ENCODE data around the gene GRAMD1B. TPM values are rescaled to one million over a fixed set of nuclear protein-coding genes. Genes with fewer than 3 reads are reported as not detected.
A peak's percentile ranks its signal among the peaks of the same experiment; 100 is the strongest.

GRAMD1B gene
- polyA plus RNA-seq, 12 donors = 5.4 to 19.4 (median 9.0) TPM; not detected in 1

DNA sequence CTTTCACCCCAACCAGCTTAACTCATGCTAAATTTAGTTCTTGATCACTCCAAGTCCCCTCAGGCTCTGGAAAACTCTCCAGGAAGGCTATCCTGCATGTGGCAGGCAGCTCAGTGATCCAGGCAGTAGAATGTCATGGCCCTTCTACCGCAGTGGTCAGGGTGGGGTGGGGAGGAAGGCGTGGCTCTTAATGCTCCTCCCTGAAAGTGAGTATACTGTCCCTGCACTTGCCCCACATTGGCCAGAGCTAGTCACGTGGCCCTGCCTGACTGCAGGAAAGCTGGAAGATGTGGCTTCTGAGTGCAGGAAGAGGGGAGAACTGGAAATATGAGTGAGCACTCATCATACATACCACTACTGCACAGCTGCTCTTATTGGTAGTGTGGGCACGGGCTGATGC lies 102.1 kb downstream of the GRAMD1B start:
- no peak for DNase-seq

DNA sequence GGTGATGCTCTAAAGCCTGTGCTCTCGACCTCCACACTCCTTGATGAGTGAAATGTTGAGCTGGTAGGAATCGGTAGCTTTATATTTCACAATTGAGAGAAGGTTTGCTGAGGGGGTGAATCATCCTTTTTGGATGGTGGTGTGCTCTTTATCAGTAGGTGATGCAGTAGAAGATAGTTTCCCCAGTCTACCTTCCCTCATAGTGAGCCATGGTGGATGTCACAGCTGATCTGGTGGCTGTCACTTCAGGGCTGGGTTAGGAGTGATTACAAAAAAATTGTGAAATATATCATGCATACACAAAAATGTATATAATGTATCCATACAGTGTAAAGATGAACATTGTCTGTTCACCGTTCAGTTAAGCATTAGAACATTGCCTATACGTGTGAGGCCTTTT lies 105.3 kb downstream of the GRAMD1B start:
- DNase-seq = no peak

DNA sequence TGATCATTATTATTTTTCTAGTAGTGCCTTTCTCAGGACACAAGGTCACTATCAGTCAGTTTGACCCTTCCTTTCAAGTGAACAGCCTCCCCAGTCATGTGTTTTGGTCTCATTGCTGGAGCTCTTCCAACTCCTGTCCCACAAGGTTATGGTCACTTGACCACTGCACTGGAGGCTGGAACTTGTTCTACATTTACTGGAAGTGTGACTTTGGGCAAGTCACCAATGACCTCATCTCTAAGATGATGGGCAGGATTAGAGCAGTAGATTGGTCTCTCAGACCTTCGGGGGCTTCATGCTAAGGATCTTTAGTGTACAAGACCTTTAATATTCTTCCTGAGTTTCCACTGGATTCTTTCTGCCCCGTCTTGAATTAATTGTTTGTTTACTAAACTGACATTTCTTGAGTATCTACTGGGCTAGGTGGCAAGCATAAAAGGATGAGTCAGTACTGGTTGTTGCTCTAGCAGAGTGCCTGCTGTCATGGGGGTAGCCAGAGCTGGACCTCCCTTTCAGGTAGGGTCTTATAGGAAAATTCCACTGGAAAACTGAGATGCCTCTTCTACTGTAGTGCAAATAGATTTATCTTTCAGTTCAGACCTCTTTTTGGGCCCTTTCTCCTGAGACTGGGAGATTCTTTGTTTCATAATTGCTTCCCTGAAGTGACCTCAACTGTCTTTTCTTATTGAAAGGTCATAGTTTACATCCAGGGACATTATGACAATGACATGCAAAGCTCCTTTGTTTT lies 106.8 kb downstream of the GRAMD1B start:
- no peak for DNase-seq

DNA sequence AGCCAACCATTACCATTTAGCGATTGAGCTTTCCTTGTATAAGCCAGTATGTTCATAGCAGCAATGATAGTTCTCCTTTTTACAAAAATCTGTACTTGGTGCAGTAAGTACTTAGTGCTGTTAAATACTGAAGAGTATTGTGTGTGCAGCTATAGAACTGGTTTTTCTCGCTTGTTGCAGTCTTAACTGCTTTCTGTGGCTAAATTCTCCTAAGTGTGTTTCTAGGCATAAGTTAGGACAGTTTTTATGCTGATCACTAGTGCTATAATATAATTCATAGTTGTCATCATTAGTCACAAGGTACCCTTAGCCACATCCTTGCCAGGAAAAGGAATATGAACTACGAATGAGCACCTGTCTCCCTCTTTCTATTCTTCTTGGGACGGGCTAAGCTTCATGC lies 107.7 kb downstream of the GRAMD1B start:
- no peak for DNase-seq

DNA sequence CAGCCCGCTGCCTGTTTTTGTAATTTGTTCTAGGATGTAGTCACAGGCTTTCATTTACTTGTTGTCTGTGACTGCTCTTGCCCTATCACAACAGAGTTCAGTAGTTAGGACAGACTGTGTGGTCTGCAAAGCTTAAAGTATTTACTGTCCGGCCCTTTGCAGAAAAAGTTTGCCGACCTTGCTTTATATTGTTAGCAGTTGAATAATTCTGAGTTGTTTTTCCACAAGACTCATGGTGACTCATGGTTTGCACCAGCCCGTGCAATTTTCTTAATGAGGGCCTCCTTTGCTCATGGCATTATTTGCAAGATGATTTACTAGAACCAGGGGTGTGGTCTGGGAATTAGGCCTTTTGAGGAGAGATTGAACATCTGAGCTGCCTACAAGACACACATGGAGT lies 113.7 kb downstream of the GRAMD1B start:
- no peak for DNase-seq

DNA sequence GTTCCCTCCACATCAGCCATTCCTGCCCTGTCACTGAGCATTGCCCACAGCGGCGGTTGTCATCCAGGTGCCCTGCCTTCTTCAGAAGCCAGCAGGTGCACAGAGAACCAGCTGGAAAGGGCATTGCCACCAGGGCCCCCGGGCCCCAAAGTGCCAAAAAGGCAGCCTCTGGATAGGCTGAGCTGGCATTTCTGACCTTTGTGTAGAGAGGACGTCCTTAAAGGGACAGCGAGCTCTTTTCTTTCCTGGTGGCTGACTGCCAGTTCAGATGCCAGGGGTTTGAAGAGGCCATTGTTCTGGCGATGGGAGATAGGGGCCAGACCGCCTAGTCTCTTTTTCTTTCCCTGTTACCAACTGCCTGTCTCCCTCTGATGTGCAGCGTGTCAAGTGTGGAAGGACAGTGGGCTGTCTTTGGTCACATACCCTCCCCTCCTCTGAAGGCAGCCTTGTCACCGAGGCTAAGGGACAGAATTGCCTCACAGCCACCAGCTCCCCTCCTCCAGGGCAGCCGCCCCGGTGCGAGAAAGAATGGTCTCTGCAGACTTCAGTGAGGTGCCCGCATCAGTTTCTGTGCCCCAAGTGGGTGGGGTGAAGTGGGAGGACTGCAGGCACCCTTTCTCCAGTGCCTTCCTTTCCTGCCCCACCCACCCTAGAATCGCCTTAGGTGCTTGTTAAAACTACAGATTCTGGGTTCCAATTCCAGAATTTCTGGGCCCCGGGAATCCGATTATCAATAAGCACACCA lies 114.7 kb downstream of the GRAMD1B start:
- no peak for DNase-seq

DNA sequence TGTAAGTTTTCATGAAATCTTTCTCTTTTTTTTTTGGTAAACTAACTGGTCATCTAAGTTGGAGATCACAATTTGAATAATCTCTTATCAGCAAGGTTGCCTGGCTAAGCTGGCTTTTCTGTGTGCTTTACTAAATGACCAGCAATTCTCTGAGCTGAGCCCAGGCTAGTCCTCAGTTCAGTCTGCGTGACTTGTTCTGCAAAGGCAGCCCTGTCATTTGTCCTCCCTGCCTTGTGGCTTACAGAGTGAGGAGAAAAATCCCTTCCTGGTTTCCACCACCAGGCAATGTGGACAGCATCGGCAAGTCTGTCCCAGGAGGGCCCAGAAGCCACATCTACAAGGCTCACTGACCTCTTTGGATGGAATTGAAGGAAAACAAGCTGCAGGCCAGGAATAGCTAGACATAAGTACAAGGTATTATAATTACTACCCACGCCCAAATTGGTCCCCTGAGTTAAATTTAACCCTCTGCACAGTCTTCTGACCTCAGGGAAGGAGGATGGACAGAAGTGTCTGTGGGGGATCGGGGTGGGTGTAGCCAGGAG lies 115.7 kb downstream of the GRAMD1B start:
- no peak for DNase-seq

DNA sequence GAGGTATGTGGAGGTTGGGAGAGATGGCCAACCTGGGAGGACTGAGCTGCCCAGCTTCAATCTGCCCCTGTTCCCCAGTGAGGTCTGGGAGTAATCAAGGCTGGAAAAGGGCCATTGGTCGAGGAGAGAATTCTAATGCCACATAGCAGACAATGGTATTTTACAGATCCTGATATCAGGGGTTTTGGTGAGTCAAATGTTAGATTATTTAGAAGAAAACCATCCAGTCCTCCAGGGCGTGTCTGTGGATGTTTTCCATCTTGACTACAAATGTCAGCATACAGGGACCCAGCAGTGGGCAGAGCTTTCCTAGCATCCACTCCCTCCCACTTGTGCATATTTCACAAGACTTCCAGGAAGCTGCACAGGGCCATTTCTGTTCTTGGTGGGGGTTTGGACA lies 116.4 kb downstream of the GRAMD1B start:
- no peak for DNase-seq

DNA sequence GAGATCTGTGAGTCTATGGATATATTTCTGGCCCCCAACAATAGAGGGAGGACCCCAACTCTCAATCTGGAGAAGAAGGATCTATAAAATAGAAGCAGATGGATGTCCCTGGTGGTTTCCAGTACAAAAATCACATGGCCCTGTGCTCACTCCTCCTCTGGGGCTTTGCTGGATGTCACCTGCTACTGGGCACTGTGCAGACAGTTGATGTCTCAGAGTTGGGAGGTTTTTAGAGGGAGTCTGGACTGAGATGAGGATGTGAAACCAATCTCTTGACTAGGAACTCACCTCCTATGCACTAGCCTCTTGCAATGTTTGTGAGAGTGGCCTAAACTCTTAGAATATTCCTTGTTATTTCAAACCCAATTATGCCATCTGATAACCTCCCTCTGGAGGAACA lies 117.1 kb downstream of the GRAMD1B start:
- no peak for DNase-seq

DNA sequence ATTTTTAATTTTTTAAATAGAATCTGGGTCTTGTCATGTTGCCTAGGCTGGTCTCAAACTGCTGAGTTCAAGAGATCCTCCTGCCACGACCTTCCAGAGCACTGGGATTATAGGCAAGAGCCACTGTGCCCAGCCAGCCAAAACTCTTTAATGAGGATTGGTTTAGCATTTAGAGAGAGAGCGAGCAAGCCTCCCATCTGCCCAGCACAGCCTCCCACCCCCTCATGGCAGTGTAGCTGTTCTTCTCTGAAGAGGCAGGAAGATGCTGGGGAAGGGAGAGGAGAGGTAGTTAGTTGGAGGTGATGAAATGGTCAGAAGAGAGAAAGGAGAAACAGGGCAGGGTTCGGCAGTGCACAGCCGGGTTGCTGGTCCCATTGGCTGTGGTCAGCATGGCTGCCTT lies 118.7 kb downstream of the GRAMD1B start:
- DNase-seq = no peak

DNA sequence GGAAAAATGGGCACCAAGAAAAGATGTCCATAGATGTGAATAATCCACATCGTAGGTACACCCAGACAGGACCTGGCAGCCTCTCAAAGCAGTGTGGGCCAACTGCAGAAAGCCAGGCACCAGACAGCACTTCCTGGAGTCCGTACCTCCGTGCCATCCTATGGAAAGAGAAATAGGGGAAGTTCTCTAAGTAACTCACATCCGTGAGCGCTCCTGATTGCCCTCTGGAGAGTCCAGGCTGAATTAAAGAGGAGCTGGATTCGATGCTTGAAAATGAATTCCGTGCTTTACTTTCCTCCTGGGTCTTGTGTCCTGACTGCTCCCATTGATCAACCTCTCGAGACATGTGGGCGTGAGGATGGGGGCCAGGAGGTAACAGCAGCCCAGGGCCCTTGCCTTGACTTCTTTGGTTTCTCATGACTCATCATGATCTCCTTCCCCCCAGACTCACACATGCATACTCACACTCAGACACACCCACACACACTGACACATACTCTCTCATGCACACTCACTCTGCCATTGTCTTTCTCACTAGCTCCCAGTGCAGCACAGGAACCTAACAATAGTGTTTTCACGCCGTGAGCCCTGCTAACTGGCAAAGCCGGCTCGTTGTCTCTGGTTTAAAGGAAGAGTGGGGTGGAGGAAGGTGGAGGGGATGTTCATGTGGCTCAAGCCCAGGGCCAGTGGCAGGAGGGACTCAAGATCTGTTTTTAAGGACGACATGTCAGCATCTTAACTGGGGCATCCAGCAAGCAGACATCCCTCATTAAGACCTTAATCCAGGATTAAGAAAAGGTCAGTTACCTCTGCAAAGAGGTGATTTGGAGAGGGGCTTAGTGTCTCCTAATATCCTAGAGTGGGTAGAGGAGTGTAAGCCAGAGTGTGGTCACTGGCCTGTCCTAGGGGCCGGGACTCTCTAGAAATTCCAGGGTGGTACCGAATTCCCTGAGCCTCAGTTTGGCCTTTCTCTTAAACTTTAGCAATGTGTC lies 120.2 kb downstream of the GRAMD1B start:
- no peak for DNase-seq

DNA sequence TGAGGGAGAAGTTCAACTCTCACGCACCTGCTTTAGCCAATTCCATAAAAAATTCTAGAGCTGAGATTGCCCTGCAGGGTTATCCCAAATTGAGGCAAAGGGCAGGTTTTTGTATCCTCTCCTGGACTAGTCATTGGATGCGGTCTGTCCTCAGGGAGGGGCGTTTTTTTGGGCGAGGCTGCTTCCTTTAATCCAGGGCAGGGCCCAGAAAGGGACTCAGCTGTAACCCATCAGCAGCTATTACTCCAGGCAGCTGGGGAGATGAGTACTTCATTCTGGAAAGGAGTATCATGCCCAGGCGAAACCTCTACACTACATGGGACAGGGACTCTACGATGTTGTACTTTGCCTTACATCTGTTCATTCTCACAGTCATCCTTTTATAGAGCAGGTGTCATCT lies 121.0 kb downstream of the GRAMD1B start:
- DNase-seq = no peak

DNA sequence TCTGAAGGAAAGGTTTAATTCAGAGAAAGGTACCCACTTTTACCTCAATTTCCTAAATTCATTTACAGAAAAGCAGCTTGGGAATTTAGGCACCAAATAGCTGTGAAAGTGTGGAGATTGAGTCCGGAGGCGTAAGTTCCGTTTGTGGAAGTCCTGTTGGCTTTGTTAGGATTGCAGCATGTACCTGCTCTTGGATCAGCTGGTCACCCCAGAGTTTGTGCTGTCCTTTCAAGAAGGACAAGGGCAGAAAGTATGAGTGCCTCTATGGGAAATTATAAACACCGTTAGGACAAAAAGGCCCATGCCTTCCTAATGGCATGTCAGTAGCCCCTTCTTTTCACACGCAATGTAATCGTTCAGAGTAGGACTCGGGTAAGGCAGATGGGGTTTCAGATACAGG lies 126.6 kb downstream of the GRAMD1B start:
- no peak for DNase-seq

DNA sequence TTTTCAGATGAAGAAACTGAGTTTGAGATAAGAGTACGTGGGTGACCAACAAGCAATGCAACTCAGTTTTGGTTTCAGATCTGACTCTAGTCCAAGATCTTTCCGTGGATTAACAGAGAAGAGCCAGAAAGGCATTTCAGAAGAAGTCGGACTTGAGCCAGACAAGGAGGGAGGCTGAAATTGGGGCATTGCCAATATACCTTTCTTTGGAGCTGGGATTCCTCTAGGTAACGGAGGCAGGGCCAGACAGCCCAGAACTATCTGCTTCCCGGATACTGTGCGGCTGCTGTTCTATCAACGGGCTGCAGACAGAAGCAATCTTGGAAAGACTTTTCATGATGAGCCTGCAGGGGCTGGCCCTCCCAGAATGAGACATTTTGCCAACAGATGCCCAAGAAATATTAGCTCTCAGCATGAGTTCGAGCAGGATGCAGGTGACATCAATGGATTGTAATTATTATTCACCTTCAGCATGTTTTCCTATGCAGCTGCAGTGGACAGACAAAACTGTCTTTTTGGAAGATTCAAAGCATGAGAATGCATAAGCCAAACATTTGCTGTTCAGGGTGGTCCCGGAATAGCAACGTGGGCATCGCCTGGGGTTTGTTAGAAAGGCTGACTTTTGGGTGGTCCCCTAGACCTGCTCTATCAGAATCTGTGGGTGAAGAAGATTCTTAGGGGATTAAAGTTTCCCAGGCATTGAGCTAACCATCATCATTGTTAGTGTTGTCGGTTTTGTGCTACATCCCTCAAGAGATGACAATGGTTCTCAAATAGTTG lies 128.7 kb downstream of the GRAMD1B start:
- no peak for DNase-seq

DNA sequence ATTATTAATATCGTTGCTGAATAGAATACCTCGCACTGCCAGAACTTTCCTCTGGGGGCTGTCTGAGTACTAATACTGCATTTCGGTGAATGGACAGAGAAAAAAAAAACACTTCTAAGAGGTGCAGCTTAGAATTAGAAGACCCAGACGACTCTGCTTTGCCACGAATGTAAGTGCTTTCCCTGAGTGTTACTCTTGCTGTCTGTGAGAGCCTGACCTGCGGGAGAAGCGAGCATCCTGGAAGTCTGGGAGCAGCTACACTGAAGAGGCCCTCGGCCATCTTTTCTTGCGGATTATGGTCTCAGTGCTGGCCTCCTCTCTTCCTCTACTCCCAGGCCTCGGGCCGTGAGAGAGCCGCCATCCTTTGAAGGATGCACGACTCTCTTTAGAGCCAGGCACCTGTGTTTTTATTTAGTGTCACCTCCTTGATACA lies 129.5 kb downstream of the GRAMD1B start:
- no peak for DNase-seq

DNA sequence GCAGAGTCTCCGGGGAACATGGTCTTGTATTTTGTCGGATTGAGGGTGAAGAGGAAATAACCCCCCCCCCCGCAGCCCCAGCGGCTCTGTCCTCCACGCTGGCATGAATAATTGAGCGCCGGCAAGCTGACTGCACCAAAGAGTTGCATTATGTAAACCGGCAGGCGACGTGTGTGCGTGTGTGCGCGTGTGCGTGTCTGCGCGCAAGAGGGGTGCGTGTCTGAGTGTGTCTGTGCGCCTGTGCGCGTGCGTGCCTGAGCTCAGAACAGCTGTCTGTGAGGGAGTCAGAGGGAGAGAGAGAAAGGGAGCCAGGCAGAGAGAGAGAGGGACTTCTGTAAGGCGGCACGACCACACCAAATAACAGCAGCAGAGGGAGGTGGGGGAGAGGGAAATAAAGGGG lies 129.9 kb downstream of the GRAMD1B start:
- DNase-seq = peak; percentile 60

DNA sequence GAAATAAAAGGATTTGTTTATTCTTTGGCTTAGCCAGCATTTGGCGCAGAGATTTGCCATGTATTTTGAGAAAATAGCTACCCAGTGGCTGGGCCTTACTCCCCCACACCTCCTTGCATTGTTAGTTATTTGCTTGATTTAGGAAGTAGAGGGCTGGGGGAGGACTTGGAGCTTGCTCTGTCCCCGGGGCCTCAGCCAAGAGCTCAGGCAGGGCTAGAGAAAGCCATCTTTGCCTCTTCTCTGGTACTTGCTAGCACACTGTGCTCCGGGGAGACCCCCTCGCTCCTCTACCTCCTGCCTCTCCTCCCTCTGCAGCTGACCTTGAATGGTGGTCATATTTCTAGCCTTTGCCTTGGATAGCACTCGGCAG lies 131.3 kb downstream of the GRAMD1B start:
- no peak for DNase-seq

DNA sequence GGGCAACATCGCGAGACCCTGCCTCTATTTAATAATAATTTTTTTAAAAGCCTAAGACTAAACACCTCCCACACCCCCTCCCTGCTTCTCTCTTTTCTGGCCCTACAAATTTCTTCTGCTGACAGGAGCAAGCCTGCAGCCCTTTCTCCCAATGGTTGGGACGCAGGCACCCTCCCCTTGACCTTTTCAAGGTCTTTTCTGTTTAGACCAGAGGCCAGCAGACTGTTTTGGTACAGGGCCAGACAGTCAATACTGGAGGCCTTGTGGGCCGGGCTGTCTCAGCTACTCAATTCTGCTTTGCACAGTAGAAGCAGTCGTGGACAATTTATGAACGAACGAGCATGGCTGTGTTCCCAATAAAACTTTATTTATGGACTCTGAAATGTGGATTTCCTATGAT lies 132.1 kb downstream of the GRAMD1B start:
- no peak for DNase-seq

DNA sequence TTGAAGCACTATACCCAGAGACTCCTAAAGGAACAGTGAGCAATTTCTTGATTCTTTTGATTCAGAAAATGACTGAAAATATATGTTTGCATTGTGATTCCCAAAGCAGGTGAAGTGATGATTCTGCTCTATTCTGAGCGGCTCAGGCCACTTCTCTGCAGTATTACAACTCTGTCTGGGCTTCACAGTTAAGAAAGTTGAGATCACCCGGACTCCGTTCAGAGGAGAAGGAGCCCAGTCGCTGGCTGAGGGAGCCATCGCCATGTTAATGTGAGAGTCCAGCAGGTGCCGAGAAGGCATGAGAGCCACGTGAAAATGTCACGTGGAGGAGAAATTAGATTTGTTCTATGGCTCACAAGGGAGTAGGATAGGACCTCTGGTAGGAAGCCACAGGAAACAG lies 132.8 kb downstream of the GRAMD1B start:
- no peak for DNase-seq

DNA sequence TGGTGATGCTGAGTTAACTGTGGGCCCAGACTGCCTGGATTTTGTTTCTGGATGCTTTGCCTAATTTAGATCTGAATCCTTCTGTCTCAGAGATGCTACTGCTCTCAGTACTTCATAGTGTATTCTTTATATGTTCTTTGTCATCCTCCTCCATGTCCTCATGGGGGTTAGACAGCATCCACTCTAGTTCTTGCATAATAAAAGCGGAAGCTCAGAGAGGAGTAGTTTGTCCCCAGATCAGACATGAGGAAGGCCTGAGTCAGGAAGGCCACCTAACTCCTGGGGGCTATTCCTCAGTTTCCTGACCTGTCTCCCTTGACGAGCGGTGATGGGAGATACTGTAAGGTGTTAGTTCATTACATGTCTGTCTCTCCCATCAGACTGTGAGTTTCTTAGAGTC lies 134.2 kb downstream of the GRAMD1B start:
- no peak for DNase-seq

DNA sequence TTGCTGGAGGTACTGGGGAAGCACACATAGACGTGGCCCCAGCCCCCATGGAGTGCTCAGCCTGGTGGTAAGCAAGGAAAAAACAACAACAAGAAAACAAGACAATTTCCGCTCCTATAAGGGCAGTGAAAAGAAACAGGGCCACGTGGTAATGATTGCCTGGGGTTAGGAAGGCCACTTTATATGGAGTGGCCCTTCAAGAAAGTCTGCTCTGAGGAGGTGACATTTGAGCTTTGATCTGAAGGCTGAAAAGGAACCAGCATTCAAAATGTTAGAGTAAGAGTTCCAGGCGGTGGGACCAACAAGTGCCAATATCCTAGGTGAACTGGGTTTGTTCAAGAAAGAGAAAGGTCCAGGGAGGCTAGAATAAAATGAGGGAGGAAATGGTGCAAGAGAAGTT lies 136.8 kb downstream of the GRAMD1B start:
- no peak for DNase-seq

Measured in muscle of arm (tissue), 12 donors.